NCI-H2196 treated with DMSO at 0.1 percent for 48 hours (cell line): ENCODE measurements around the gene HOXA11.

ENCODE experiments used
- DNase-seq: peaks from one replicate; lab custom pipeline; 2025; ENCODE audit not compliant: unreplicated experiment; lab: John Stamatoyannopoulos, UW

HOXA11 gene

DNA sequence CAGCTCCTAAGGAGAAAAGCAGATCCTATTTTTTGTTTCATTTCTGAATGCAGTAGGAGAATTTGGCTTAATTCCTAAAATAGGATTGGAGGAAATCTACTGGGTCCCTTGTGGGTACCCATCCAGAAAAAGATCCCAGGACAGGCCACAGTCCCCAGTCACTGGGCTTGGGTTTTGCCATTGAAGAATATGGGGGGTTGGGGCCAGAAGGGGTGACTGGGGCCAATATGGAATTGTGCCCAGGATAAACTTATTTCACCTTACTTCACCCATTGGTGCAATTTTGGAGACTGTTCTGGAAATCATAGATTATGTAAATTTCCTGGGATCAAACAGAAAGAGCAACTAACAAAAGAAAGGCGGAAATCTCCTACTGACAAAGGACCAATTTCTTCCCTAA lies 46.6 kb downstream of the HOXA11 start:
- no peak for DNase-seq

DNA sequence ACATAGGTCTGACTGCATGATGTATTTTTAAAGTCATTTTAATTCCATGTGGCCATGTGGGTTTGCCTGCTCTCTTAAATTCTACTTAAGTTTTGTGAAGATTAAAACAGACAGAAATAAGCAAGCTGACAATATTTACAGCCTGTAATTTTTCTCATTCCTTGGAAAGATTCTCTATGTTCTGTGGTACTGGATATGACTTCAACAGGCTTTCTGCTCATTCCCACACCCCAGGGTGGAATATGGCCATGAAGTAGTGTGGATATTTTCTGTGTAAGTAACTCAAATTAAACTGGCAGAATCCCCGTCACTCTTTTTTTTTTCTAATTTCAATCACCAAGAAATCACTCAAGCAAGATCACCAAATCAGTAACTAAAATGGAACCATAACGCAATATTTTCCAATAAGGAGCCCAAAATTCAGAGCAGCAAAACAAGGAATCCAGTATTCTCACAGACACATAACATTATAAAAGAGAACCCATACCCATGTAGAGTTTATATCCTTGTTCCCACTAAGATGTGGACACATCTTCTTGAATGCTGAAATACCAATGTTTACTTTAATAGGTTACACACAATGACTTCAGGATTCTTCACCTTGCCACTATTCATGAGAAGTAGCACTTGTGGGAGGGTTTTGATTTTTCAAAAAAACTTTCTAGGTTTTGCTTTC lies 47.3 kb downstream of the HOXA11 start:
- no peak for DNase-seq

DNA sequence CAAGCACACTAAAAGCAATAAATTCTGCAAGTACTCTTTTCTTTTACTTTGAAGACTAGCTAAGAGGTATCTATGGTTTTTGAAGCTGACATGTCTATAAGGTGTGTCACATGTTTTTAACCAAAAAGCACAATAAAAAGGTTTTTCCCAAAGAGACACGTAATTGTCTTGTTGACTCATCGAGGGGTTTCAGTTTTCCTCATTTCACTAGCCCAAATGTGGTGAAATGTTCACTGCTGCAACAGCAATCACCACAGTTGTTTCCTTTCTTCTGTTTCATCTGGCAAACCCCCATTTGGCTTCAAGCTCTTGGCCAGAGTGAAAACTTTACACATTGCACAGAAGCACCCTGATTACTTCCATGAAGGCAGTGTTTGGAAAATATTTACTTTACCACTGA lies 50.6 kb downstream of the HOXA11 start:
- DNase-seq, result no peak

DNA sequence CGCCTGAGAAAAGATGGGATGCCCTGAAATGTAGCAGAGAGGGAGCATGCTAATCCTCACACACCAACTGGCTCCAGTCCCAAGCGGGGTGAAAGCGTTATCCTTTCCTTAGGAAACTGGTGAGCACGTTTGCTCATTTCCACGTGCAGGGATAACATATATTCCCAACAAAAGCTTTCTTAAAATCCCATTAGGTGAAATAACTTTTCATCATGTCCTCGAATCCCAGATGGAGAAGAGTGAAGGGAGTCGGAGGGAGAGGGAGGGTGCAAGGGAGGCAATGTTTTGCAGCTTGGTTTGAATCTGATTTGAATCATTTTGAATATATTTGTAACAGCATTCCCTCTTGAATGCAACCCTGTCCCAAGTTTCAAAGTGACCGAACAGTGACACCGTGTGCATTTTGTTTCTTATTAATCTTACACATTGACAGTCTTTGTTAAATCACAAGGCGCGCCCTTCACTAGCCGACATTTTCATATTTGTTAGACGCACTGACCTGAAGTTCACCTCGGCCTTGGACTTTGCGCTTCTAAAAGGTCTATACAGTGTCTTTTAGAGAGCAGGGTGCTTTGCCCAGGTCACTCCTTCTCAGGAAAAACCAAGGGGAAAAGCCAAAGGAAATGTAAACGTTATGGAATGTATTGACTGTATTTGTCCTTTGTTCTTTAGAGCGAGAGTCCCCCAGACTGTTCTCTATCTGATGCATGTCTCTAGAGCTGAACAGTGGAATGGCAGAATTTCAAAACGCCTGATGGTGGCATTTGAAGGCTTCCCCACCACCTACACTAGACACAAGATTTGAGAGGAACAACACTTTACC lies 51.4 kb downstream of the HOXA11 start:
- DNase-seq, result no peak

DNA sequence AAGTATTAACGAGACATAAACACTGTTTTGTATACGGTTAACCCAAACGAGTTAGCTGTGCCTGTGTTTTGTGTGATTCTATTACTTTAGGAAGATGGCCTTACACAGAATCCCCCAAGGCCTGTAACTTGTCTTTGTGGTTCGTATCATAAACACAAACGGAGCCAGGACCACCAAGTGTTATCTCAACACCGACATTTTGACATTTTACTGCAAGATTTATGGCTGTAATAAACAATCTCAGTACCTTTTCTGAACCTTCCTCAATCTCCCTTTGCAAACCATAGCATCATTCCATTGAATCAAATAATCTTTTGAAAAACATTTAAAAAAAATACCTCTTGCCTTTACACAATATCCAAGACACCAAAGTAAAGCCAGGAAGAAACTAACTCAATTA lies 52.1 kb downstream of the HOXA11 start:
- DNase-seq, result no peak

DNA sequence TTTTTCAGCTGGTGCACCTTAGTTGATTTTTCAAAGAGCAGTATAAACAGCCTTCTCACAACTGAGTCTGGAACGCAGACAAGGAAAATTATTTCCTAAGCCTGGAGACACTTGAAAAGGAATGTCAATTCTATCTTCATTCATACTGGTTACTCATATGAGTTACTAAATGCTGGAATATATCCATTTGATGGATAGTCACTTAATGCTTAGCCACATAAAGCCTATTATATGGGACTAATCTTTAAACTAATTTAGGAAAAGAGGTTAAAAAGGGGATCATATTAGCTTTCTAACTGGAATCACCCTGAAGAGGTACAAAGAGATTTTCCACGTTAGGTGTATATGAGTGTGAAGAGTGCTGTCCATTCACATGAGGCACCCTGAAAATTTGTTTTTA lies 52.8 kb downstream of the HOXA11 start:
- DNase-seq, result no peak

DNA sequence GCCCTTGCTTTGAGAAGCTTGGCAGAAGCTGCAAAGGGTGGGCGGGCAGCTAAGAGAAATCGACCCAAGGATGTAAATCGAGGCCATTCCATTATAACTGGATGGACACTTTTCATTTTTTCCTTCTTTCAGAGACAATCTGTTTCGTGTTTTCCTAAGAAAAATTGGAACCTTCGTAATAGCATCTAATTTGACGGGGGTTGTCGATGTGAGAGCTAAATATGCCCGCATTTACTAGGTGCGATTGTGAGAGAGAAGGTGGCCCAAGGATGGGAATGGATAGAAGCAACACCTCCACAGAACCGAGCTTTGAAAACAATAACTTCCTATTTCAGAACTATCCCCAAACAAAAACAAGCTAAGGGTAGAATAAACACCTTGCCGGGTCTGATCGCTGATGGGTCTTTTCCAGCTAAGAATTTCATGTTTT lies 53.6 kb downstream of the HOXA11 start:
- no peak for DNase-seq
